ENCODE measurements around the gene C3orf18. TPM values are rescaled to one million over a fixed set of nuclear protein-coding genes. Genes with fewer than 3 reads are reported as not detected.

Gene C3orf18
- total and polyA plus RNA-seq, 5 donors from 2014 or later = 7.4 to 11.9 (median 9.3) TPM

- Histone ChIP-seq H3K27ac (ENCODE audit: insufficient read depth, low read length, poor library complexity, severe bottlenecking) (no peak overlapping the region), H3K4me1 (ENCODE audit: control insufficient read depth, insufficient read depth, low read length, poor library complexity, severe bottlenecking) (no peaks in the 10 kb centered on the region), H3K27me3 (ENCODE audit: control insufficient read depth, insufficient read depth, low read length) (peaks cover 10% of the 10 kb centered on the region), H3K4me3 (ENCODE audit: low read depth, low read length) (no peak overlapping the region), H3K9me3 (ENCODE audit: control insufficient read depth in 2 of 2, low read length in 2 of 2) (no peaks in the 10 kb centered on the region), H3K36me3 (ENCODE audit: control insufficient read depth, insufficient read depth, low read length) (no peaks in the 10 kb centered on the region)
- Mint-ChIP-seq H3K36me3 (no peaks in the 10 kb centered on the region), H3K4me3 (no peak overlapping the region), H3K27ac (no peak overlapping the region), H3K4me1 (no peaks in the 10 kb centered on the region), H3K9me3 (no peaks in the 10 kb centered on the region), H3K27me3 (peaks cover 29% of the 10 kb centered on the region)
- DNase-seq (no peak), ATAC-seq (ENCODE audit: low read depth in 2 of 2) (no peak)
Measured at GRCh38 chr3:50531201-50531600, 36.3 kb downstream of the C3orf18 start.

- H3K4me1 ChIP-seq (ENCODE audit: control insufficient read depth, insufficient read depth, low read length, poor library complexity, severe bottlenecking) = no peaks in the 10 kb centered on the region
- Mint-ChIP-seq H3K9me3 (no peaks in the 10 kb centered on the region), H3K4me1 (no peaks in the 10 kb centered on the region), H3K36me3 (no peaks in the 10 kb centered on the region), H3K4me3 (no peak overlapping the region), H3K27me3 (peaks cover 31% of the 10 kb centered on the region), H3K27ac (no peak overlapping the region)
- no peak overlapping the region for H3K27ac ChIP-seq (ENCODE audit: insufficient read depth, low read length, poor library complexity, severe bottlenecking)
- peaks cover 10% of the 10 kb centered on the region for H3K27me3 ChIP-seq (ENCODE audit: control insufficient read depth, insufficient read depth, low read length)
- H3K9me3 ChIP-seq (ENCODE audit: control insufficient read depth in 2 of 2, low read length in 2 of 2) = no peaks in the 10 kb centered on the region
- no peaks in the 10 kb centered on the region for H3K36me3 ChIP-seq (ENCODE audit: control insufficient read depth, insufficient read depth, low read length)
- ATAC-seq (ENCODE audit: low read depth in 2 of 2) (no peak), DNase-seq (no peak)
- H3K4me3 ChIP-seq (ENCODE audit: low read depth, low read length) = no peak overlapping the region
Measured at GRCh38 chr3:50530001-50530970, 37.3 kb downstream of the C3orf18 start.

- no peak overlapping the region for H3K4me3 ChIP-seq (ENCODE audit: low read depth, low read length)
- peak in 1 of 3 donors; percentile 45 for DNase-seq
Measured at GRCh38 chr3:50525987-50526386, 41.6 kb downstream of the C3orf18 start.

GRCh38 chr3:50525191-50525910 lies 42.2 kb downstream of the C3orf18 start:
- no peak overlapping the region for H3K4me3 Mint-ChIP-seq

More at GRCh38 chr3:50525987-50526386, 41.6 kb downstream of the C3orf18 start:
- Histone ChIP-seq H3K27me3 (ENCODE audit: control insufficient read depth, insufficient read depth, low read length) (peaks cover 10% of the 10 kb centered on the region), H3K4me1 (ENCODE audit: control insufficient read depth, insufficient read depth, low read length, poor library complexity, severe bottlenecking) (no peaks in the 10 kb centered on the region), H3K9me3 (ENCODE audit: control insufficient read depth in 2 of 2, low read length in 2 of 2) (no peaks in the 10 kb centered on the region), H3K36me3 (ENCODE audit: control insufficient read depth, insufficient read depth, low read length) (no peaks in the 10 kb centered on the region), H3K27ac (ENCODE audit: insufficient read depth, low read length, poor library complexity, severe bottlenecking) (no peak overlapping the region)
- no peak overlapping the region for H3K27ac Mint-ChIP-seq
- ATAC-seq (ENCODE audit: low read depth in 2 of 2) = peak in 1 of 2 donors; percentile 54
- no peaks in the 10 kb centered on the region for H3K4me1 Mint-ChIP-seq
- no peak overlapping the region for H3K4me3 Mint-ChIP-seq
- no peaks in the 10 kb centered on the region for H3K36me3 Mint-ChIP-seq
- peaks cover 16% of the 10 kb centered on the region for H3K27me3 Mint-ChIP-seq
- H3K9me3 Mint-ChIP-seq = no peaks in the 10 kb centered on the region

GRCh38 chr3:50524746-50525145 lies 42.8 kb downstream of the C3orf18 start:
- H3K4me3 Mint-ChIP-seq = no peak overlapping the region
- H3K27me3 Mint-ChIP-seq = peaks cover 13% of the 10 kb centered on the region
- H3K36me3 Mint-ChIP-seq = no peaks in the 10 kb centered on the region
- H3K9me3 Mint-ChIP-seq = no peaks in the 10 kb centered on the region
- Histone ChIP-seq H3K4me3 (ENCODE audit: low read depth, low read length) (no peak overlapping the region), H3K9me3 (ENCODE audit: control insufficient read depth in 2 of 2, low read length in 2 of 2) (no peaks in the 10 kb centered on the region), H3K27me3 (ENCODE audit: control insufficient read depth, insufficient read depth, low read length) (peaks cover 7% of the 10 kb centered on the region), H3K4me1 (ENCODE audit: control insufficient read depth, insufficient read depth, low read length, poor library complexity, severe bottlenecking) (no peaks in the 10 kb centered on the region), H3K27ac (ENCODE audit: insufficient read depth, low read length, poor library complexity, severe bottlenecking) (no peak overlapping the region), H3K36me3 (ENCODE audit: control insufficient read depth, insufficient read depth, low read length) (no peaks in the 10 kb centered on the region)
- no peak overlapping the region for H3K27ac Mint-ChIP-seq
- no peak for ATAC-seq (ENCODE audit: low read depth in 2 of 2)
- H3K4me1 Mint-ChIP-seq = peaks cover 0 to under 1% (median 0%) of the 10 kb centered on the region in 4 donors
- no peak for DNase-seq

More at GRCh38 chr3:50525191-50525910, 42.2 kb downstream of the C3orf18 start:
- Histone ChIP-seq H3K9me3 (ENCODE audit: control insufficient read depth in 2 of 2, low read length in 2 of 2) (no peaks in the 10 kb centered on the region), H3K27ac (ENCODE audit: insufficient read depth, low read length, poor library complexity, severe bottlenecking) (no peak overlapping the region), H3K27me3 (ENCODE audit: control insufficient read depth, insufficient read depth, low read length) (peaks cover 7% of the 10 kb centered on the region), H3K36me3 (ENCODE audit: control insufficient read depth, insufficient read depth, low read length) (no peaks in the 10 kb centered on the region), H3K4me1 (ENCODE audit: control insufficient read depth, insufficient read depth, low read length, poor library complexity, severe bottlenecking) (no peaks in the 10 kb centered on the region), H3K4me3 (ENCODE audit: low read depth, low read length) (no peak overlapping the region)
- peaks cover 16% of the 10 kb centered on the region for H3K27me3 Mint-ChIP-seq
- DNase-seq (no peak), ATAC-seq (ENCODE audit: low read depth in 2 of 2) (no peak)
- H3K27ac Mint-ChIP-seq = no peak overlapping the region
- H3K36me3 Mint-ChIP-seq = no peaks in the 10 kb centered on the region
- H3K9me3 Mint-ChIP-seq = no peaks in the 10 kb centered on the region
- no peaks in the 10 kb centered on the region for H3K4me1 Mint-ChIP-seq

- no peaks in the 10 kb centered on the region for H3K9me3 ChIP-seq (ENCODE audit: control insufficient read depth in 2 of 2, low read length in 2 of 2)
- Mint-ChIP-seq H3K4me3 (no peak overlapping the region), H3K36me3 (no peaks in the 10 kb centered on the region), H3K4me1 (peaks cover 0 to 8% (median 3%) of the 10 kb centered on the region in 4 donors), H3K9me3 (no peaks in the 10 kb centered on the region), H3K27me3 (peaks cover 15% of the 10 kb centered on the region), H3K27ac (no peak overlapping the region)
- ATAC-seq (ENCODE audit: low read depth in 2 of 2) = no peak
- H3K27me3 ChIP-seq (ENCODE audit: control insufficient read depth, insufficient read depth, low read length) = no peaks in the 10 kb centered on the region
- H3K36me3 ChIP-seq (ENCODE audit: control insufficient read depth, insufficient read depth, low read length) = no peaks in the 10 kb centered on the region
- H3K4me1 ChIP-seq (ENCODE audit: control insufficient read depth, insufficient read depth, low read length, poor library complexity, severe bottlenecking) = no peaks in the 10 kb centered on the region
- no peak overlapping the region for H3K27ac ChIP-seq (ENCODE audit: insufficient read depth, low read length, poor library complexity, severe bottlenecking)
- DNase-seq = no peak
- H3K4me3 ChIP-seq (ENCODE audit: low read depth, low read length) = no peak overlapping the region
Measured at GRCh38 chr3:50523279-50523811, 44.2 kb downstream of the C3orf18 start.

DNA sequence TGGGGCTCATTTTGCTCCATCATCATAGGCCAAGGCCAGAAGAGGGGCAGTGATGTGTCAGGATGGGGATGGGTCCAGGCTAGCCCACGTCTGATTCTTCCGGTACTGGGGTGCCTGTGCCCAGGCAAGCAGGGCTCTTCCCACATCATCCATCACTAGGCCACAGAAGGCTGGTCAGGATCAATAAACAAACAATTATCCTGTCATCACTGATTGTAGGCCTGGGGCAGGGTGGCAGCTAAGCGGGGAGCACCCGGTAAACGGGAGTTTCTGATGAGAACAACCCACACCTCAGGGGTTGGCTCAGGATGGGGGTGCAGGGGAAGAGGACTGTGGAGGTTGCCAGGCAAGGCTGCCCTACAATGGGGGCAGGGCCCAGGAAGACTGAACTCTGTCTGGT lies 46.0 kb downstream of the C3orf18 start:
- H3K4me1 ChIP-seq (ENCODE audit: control insufficient read depth, insufficient read depth, low read length, poor library complexity, severe bottlenecking) = no peaks in the 10 kb centered on the region
- DNase-seq (no peak), ATAC-seq (ENCODE audit: low read depth in 2 of 2) (no peak)
- no peak overlapping the region for H3K27ac ChIP-seq (ENCODE audit: insufficient read depth, low read length, poor library complexity, severe bottlenecking)
- Mint-ChIP-seq H3K36me3 (no peaks in the 10 kb centered on the region), H3K27me3 (peaks cover 15% of the 10 kb centered on the region), H3K4me1 (peaks cover 0 to 9% (median 3%) of the 10 kb centered on the region in 4 donors), H3K27ac (no peak overlapping the region), H3K9me3 (no peaks in the 10 kb centered on the region), H3K4me3 (no peak overlapping the region)
- H3K9me3 ChIP-seq (ENCODE audit: control insufficient read depth in 2 of 2, low read length in 2 of 2) = no peaks in the 10 kb centered on the region
- H3K27me3 ChIP-seq (ENCODE audit: control insufficient read depth, insufficient read depth, low read length) = no peaks in the 10 kb centered on the region
- no peak overlapping the region for H3K4me3 ChIP-seq (ENCODE audit: low read depth, low read length)
- H3K36me3 ChIP-seq (ENCODE audit: control insufficient read depth, insufficient read depth, low read length) = no peaks in the 10 kb centered on the region

All from CD4-positive, CD25-positive, alpha-beta regulatory T cell (primary cell).